CD4-positive, alpha-beta T cell treated with Interleukin-17A for 1 hour (primary cell): ENCODE results near the gene WNT3A.

Experiments used
- DNase-seq: peaks from one replicate; pipeline ENCODE4 v3.0.0-alpha.2; 2020

Gene WNT3A

GRCh38 chr1:228104526-228105269, 97.9 kb downstream of the WNT3A start:
- DNase-seq = no peak

GRCh38 chr1:228105270-228105995, 98.6 kb downstream of the WNT3A start:
- DNase-seq = no peak

- DNase-seq = no peak
These were observed 99.4 kb downstream of the WNT3A start for GRCh38 chr1:228105996-228106799.

GRCh38 chr1:228106800-228107054, 99.9 kb downstream of the WNT3A start:
- no peak for DNase-seq

- no peak for DNase-seq
These were observed 100.8 kb downstream of the WNT3A start for GRCh38 chr1:228107636-228108035.

- DNase-seq = no peak
These were observed 101.4 kb downstream of the WNT3A start for GRCh38 chr1:228108055-228108690.

- DNase-seq = no peak
These were observed 101.9 kb downstream of the WNT3A start for GRCh38 chr1:228108742-228109072.

GRCh38 chr1:228109073-228109961, 102.5 kb downstream of the WNT3A start, which contains the start of gene MRPL55:
Gene MRPL55 (minus strand): TSS chr1:228109299. CDS start chr1:228108260, 1,039 bp downstream.
- peak; percentile 98 for DNase-seq

- DNase-seq = no peak
These were observed 103.2 kb downstream of the WNT3A start for GRCh38 chr1:228109962-228110488.

- DNase-seq = no peak
These were observed 103.8 kb downstream of the WNT3A start for GRCh38 chr1:228110556-228110955.
